NK-92 (cell line): ENCODE results near the gene INPP1.
"Not testable (repeated sequence)": the region's sequence is repeated elsewhere in the genome, so short reads cannot be mapped to it uniquely, and the experiment has no call there.

Experiments
- DNase-seq: peaks from one replicate; lab custom pipeline; 2025; ENCODE audit not compliant: unreplicated experiment; lab: John Stamatoyannopoulos, UW

Gene INPP1

DNA sequence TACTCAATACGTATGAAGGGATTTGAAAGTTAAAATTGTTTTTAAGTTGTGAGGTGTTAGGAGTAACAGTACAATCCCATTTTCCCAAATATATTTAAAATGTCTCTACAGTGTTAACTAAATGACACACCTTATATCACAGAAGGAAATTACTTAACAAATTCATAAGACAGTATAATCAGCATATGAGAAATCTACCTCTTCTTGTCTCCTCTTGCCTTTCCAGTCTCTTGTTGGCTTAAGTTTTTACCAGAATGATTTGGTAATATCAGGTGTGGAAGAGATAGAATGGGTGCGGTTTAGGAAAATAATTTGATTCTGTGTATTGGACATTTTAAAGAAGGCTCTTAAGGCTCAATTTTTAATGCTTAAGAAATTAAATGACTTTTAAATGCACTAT lies 9.5 kb upstream of the INPP1 start:
- DNase-seq: no peak

DNA sequence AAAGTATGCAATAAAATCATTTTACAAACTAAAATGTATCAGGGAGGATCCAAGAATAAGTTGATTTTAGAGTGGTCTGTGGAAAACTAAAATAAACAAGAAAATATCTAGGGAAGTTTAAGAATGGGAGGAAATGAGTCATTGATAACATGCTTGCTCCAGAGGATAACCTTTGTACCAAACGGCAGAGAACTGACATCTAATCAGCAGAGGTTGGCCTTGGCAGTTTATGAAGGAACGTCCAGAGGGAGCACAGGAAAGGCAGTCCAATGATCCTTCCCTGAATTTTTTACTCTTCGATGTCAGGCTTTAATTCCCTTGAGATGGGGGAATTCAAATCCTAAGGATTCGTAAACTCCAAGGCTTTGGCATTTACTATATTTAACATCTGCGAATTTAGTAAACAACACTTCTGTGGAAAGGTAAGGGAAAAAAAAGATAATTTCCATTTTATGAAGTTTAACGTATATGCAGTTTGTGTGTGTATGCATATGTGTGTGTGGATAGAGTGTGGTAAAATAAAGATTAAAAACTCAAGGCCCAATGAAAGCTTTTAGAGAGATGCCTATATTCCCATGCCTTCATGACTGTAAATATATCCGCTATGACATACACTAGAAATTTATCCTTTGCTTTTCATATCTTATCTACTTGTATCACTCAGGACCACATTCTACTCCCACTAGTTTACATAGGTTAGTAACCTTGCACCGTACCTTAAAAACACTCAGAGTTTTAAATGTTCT lies 8.7 kb upstream of the INPP1 start:
- DNase-seq: no peak

DNA sequence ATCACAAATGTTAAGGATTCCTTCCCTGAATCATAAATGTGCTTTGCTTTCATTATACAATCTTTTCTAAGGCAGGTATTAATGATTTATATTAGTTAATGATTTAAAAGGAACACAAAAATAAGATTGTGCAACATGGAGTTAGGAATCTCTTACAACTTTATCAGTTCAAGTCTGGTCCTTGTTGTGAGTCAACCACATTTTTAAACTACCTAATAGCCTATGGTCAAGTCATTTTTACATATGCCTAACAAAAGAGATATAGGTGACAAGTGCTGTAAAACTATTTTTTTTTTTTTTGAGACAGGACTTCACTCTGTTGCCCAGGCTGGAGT lies 8.2 kb upstream of the INPP1 start:
- no peak for DNase-seq

DNA sequence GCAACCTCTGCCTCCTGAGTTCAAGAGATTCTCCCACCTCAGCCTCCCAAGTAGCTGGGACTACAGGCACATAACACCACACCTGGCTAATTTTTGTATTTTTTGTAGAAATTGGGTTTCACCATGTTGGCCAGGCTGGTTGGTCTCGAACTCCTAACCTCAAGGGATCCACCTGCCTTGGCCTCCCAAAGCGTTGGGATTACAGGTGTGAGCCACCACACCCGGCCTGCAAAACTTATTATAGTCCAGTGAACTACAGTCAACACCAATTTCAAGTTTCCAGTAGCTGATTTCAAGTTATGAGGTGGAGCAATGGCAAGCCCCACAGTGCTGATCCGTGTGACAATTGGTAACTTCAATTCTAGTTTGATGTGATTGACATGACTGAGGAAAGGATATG lies 7.8 kb upstream of the INPP1 start:
- not testable (repeated sequence) for DNase-seq

DNA sequence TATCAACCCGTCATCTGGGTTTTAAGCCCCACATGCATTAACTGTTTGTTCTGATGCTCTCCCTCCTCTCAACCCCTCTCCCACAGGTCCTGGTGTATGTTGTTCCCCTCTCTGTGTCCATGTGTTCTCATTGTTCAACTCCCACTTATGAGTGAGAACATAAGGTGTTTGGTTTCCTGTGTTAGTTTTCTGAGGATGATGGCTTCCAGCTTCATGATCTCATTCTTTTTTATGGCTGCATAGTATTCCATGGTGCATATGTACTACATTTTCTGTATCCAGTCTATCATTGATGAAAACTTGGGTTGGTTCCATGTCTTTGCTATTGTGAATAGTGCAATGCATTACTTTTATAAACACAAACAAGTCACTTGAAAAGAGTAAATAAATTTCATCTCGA lies 7.0 kb upstream of the INPP1 start:
- no peak for DNase-seq

DNA sequence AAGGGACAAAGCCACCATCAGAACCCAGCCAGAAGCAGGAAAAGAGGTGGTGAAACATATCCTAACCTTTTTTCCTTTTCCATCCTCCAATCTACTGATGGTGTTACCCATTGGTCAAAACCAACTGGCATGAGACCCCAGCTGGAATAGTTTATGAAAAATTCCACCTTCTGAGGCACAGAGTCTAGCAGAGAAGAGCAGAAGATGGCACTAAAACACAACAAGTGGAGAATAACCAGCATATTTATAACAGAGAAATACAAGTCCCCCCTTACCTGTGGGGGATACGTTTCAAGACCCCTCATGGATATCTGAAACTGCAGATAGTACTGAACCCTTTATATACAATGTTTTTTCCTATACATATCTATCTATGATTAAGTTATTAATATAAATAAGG lies 4.9 kb upstream of the INPP1 start:
- no peak for DNase-seq

DNA sequence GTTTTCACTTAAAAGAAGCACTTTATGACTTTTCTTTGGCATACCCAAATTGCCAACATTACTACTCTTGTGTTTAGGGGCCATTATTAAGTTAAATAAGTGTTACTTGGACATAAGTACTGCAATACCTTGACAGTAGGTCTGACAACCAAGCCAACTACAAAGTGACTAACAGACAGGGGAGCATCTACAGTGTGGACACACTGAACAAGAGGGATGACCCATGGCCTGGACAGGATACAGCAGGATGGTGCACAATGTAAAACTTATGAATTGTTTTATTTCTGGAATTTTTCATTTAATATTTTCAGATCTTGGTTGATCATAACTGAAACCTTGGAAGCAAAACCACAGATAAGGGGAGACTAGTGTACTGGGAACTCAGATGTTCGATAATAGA lies 4.0 kb upstream of the INPP1 start:
- DNase-seq: no peak

DNA sequence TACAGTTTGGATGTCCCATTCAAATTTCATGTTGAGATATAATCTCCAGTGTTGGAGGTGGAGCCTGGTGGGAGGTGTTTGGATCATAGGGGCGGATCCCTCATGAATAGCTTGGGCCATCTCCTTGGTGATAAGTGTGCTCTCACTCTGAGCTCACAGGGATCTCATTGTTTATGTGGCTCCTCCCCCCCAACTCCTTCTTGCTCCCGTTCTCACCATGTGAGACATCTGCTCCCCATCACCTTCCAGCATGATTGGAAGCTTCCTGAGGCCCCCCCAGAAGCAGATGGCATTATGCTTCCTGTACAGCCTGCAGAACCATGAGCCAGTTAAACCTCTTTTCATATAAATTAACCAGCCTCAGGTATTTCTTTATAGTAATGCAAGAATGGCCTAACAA lies 3.0 kb upstream of the INPP1 start:
- no peak for DNase-seq

DNA sequence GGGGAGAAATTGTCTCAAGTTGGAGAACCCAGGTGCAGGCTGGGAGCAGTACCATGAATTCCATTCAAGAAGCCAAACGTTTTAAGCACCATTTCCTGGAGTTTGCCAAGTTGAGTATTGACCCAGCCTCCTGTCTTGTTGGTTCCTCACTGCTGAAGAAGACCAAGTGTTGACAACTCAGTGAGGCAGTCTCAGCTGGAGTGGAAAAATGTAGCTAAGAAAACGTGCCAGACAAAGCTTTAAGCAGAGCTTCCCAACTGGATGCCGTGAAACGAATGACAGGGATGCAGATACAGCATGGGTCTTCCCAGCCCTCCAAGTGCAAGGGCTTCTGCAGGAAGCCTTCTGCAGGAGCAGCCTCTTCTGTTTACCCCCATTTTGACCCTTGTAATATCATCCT lies 778 bp upstream of the INPP1 start:
- no peak for DNase-seq

DNA sequence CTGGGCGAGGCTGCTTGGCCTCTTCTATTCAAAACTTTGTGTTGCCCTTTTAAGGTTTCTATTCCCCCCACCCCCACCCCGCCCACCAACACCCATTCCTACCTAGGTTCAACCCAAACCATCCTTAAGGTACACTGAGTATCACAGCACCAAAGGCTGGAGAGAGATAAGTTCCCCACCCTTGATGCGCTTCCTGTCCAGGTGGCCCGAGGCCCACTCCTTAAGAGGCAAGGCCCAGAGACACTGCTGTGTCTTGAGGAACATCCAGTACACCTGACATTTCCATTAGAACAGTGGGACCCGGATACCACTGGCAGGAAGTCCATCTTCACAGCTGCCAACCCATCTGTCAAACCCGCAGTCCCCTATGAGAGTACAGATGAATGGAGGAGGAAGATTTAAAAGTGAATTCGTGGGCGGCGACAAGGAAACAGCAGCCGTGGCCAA lies 277 bp upstream of the INPP1 start:
- DNase-seq: no peak

DNA sequence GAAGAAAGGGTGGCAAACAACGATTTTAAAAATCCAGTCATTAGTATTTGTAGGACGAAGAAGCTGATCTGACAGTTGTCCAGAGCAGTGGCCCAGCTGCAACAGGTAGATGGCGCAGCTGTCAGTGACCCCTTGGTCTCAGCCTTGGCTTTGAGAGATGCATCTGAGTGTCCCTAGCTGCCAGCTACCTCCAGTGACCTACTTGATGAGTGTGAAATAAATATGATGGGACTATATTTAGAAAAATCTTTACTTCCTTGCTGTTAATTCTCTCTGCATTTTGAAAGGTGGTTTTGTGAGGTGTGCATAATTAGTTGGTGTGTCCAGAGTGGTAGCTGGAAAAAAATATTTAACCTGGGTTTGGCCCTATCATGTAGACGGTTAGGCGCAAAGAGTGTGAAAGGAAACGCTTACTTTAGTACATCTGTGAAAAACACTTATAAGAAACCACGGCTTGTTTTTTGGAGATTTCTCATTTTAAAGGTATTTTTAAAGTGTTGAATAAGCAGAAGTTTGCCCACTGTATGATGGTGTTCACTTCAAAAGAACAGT lies 963 bp downstream of the INPP1 start:
- DNase-seq: no peak

DNA sequence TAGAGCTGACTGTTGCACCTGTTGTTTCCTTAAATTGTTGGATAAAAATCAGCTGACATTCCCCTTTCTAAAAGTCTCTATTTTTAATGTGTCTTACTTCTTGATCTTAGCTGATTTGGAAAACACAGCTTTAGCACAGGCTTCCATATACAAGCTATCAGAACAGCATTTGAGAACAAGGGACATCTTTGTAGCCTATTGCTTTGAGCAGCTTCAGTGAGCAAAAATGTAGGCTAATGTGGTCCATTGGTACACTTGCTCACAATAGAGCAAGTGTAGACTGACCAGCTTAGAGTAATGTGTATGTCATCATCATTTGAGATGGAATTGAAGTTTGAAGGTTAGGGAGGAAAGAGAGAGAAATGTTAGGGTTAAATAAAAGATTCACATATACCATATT lies 7.0 kb downstream of the INPP1 start:
- no peak for DNase-seq

DNA sequence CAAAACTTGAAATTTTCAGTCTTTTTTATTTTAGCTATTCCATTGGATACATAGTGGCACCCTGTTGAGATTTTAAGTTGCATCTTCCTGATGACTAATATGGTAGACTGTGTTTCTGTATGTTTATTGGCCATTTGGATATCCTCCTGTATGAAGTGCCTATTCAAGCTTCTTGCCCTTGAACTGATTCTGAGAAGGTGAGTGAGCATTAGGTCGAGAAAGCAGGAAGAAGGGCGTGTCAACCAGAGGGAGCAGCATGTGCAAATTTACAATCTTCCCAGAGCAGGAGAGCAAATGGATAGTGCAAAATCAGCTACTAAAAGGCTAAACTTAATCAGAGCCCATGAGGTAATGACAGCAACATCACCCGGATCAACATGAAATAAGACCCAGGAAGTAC lies 8.6 kb downstream of the INPP1 start:
- no peak for DNase-seq

DNA sequence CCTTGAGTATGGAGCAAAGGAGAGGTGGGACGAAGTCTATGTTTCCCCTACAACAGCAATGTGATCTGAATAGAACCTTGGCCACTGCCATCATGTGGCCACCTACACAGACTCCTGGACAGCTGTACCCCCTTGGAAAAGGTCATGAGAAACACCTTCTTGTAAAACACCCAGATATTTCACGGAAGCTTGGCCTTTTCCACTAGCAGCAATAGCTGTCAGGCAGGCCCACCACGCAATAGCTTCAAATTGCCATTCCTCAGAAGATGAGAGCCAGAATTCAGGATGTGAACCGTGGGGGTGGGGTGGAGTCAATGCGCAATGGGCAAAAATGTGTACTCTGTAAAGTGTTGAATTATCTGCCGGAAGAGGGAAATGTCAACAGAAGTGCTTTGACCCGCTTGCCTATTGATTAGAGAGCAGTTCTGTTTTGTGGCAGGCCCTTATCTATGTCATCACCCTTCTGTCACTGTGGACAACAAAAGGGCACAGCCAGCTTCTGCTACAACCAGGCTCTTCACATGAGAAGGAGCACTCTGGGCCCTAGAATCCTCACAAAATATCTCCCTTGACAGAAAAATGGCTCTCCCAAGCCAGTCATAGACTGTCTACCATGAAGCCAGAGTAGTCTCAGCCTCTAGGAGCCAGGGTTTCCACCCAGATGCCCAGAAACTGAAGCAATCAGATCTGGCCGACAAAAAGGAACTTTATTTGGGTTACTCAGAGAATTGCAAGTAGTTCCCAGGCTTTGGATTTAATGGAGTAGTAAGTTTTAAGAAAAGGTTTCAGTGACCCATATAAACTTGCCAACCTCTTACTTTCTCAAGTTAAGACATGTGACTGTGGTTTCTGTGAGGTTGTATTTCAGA lies 9.5 kb downstream of the INPP1 start:
- DNase-seq: no peak

DNA sequence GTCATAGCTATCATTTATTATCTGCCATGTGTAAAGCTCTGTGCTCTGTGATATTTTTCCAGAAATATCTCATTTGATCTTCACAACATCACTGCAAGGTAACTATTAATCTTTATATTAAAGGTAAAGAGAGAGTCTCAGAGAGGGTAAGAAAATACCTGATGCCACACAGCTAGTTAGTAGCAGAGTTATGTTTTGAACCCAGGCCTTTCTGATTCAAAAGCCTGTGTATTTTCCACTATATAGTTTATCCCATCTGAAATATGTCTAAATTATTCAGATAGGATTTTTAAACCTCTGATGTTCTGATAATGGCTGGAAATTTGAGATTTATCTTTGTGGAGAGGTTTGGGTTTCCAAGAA lies 10.1 kb downstream of the INPP1 start:
- no peak for DNase-seq

DNA sequence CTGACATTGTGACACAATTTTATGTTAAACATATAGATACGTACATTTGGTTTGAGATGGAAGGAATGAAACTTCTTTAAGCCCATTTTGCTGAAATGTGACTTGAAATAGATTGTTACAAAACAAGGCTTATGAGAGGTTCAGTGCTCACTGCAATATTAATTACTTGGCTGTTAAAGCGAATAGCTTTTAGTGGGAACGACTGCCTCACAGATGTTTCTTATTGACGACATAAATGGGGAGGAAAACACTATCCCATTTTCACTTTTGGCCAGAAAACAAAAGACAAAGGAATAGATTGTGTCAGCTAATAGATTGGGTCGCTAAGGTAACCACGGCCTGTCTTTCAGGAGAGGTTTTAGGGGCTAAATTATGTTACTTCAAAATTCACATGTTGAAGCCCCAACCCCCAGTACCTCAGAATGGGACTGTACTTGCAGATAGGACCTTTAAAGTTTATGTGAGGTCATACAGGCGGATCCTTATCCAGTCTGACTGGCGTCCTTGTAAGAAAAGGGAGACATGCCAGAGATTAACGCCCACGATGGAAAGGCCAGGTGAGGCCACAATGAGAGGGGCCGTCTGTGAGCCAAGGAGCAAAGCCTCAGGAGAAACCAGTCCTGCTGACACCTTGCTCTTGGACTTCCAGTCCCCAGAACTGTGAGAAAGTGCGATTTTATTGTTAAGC lies 10.8 kb downstream of the INPP1 start:
- DNase-seq: no peak

DNA sequence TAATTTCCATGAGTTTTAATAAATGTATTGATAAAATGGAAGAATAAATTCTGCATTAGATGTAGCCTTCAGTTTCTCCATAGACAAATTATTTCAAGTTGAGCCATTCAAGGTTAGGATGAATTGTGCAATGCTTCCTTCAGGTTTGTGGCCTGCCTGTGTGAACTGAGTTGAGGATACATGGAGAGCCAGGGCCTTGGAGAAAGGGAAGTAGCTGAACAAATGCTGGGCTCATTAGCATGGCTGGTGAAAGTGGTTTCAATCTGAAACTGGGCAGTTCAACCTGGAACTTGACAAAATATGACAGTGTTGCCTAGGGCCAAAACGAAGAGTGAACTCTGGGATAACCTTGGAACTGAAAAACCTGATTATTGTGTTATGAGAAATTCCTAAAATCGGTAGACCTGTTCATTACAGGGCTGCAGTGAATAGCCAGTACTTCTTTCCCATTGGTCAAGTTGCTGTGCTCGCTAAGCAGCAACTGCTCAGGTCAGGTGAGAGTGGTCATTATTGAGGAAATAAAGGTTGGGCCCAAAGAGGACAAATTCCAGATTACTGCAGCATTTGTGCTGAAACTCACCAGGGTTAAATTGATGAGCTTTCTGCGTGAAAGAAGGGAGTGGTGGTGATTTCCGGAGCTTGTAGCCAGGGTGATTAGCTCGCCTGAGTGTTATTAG lies 12.7 kb downstream of the INPP1 start:
- no peak for DNase-seq

DNA sequence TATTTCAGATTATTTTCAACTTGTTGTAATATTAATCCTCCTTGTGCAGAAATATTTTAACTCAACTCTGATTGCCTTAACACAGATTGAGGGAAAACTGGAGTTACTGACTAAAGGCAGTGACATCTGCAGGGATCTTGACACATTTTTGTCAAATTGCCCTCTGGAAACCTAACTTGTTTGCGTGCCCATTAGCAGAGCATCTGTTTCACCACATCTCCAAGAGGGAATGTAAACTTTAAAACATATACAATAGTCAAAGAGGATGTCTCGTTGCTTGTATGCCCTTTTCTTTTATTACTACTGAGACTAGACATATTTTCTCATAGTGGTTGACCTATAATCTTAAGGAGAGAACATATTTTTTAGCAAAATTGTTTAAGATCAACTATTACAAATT lies 14.2 kb downstream of the INPP1 start:
- no peak for DNase-seq

DNA sequence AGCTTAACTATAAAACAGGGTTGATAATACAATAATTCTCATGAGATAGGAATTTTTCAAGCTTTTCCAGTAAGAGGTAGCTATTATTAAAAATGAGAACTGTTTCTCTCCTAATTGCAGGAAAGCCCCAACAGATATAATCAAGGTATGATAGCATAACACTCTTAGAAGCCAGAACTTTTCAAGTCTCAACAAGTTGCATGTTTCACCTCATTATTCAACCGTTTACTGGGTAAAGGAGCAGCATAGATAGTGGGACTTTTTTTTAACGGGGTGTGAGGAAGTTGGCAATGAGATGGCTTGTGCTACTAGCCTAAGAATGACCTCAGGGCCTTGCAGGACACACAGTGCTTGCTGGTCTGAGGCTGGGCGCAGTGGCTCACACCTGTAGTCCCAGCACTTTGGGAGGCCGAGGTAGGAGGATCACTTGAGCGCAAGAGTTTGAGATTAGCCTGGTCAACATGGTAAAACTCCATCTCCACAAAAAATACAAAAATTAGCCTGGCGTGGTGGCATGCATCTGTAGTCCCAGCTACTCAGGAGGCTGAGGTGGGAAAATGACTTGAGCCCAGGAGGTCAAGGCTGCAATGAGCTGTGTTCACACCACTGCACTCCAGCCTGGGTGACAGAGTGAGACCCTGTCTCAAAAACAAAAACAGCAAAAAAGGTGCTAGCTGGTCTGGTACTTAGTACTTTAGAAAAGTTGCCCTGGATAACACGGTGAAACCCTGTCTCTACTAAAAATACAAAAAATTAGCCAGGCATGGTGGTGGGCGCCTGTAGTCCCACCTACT lies 15.5 kb downstream of the INPP1 start:
- not testable (repeated sequence) for DNase-seq

DNA sequence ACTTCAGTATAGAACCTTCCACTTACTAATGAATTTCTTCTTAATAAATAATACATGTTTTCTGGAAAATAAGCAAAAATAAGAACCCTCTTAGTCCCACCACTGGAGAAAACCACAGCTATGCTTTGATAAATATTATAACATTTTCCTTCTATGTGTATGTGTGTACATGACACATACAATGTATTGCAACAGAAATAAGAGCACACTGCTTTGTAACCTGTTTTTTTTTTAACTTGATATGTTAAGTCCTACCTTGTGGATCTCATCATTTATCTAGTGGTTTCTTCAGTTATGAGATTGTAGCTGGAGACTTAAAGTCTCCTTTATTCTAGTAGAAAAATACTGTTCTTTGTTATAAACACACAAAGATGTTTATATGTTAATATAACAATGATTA lies 17.2 kb downstream of the INPP1 start:
- no peak for DNase-seq
